GM18858 (cell line): ENCODE results near the gene TAP2.
"Not testable (repeated sequence)": the region's sequence is repeated elsewhere in the genome, so short reads cannot be mapped to it uniquely, and the experiment has no call there.

Experiments used
- ATAC-seq: cut with Tn5 transposase; IDR thresholded peaks from one replicate; pipeline ENCODE4 v1.9.1; 2021; ENCODE audit not compliant: unreplicated experiment

Gene TAP2

GRCh38 chr6:32836873-32837272, 1.7 kb downstream of the TAP2 start:
- no peak for ATAC-seq

DNA sequence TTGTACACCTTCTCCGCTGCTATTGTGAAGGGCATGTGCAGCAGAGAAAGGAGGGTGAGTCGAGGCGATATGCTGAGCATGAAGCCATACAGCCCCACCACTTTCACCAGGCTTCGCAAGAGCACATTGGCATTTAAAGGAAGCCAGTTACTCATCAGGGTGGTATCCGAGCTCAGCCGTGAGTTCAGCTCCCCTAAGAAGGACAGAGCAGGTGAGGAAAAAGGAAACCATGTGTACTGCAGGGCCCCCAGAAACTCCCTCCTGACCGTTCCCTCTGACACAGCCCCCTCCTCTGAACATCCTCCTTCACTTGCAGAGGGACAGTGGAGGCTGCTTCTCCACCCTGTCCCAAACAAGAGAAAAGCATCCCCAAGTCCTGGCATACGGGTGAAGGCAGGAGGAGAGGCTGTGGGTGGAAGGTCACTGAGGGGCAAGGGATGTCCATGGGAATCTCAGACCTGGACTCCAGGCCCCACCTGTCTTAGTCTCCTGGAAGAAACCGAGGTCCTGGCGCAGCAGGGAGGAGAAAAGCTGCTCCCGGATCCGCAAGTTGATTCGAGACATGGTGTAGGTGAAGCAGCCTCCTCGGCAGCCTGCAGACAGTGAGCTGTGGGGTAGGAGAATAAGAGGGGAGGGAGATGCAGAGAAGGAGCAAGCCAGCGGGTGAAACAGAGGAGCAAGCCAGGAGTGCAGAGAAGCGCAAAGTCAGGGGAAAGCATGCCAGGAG, 3.2 kb downstream of the TAP2 start:
- ATAC-seq, result no peak

- no peak for ATAC-seq
Measured at GRCh38 chr6:32833664-32834063, 4.9 kb downstream of the TAP2 start.

DNA sequence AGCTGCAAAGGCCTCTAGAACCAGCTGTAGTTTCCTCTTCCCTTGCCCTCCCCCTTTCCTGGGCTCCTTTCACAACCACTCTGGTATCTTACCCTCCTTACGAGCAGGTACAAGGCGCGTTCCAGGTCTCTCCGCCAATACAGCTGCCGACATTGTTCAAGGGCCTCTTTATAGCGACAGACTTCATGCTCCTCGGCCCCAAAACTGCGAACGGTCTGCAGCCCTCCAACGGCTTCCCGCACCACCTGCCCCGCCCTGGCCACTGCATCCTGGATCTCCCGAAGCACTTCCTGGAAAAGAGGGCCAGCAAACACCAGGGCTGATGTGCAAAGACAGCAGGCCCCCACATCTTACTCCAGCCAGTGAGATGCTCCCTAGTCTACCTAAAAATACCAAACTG, 6.0 kb downstream of the TAP2 start:
- ATAC-seq, result no peak

GRCh38 chr6:32830936-32831335, 7.6 kb downstream of the TAP2 start:
- no peak for ATAC-seq

DNA sequence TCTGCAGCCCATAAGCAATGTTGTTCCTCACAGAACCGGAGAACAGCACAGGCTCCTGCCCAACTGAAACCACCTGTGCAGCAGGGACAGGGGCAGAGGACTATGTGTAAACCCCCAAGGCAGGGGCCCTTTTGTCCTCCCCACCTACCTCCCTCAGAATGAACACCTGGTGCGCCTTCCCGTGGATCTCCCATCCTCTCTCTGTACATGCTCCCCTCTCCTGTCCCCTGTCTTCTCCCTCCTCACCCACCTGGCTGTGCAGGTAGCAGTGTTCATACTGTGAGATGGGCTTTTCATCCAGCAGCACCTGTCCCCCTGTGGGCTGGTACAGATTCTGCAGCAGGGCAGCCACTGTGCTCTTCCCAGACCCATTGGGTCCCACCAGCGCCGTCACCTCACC, 8.5 kb downstream of the TAP2 start:
- no peak for ATAC-seq

GRCh38 chr6:32829495-32829894, 9.0 kb downstream of the TAP2 start:
- ATAC-seq, result no peak

GRCh38 chr6:32827025-32827424, 11.5 kb downstream of the TAP2 start:
- ATAC-seq, result no peak

DNA sequence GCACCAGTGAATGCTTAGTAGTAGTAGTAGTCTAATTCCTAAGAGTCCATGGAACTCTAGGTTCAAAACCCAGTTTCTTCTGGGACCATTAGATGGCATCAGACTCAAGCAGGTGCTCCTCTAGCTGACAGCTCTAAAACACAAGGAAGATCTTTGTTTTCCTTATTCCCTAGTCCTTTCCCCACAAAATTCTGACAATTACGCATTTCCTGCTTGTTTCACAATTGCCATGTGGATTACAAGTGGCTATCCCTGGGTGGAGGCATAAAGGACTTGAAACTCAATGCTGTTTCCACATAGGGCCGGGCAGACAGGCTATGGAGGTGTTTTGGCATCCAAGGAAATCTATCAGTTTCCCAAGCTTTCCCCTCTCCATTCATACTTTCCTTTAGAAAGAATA, 12.6 kb downstream of the TAP2 start:
- no peak for ATAC-seq

DNA sequence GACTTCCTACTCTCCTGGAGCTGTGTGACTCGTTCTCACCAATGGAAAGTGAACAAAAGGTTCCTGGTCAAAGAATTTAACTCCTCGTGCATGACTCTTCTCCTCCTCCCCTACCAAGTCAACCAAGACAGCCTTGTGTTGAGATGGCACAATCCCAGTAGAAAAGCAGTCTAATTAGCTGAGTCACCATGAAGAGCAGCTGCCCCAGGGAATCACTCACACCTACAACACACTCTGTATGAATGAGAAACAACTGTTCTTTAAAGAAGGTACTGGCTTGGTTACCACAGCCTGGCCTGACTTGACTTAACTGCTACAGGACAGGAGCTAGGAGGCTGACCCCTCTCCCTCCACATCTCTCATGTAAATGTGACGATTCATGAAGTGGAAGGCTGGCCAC, 18.8 kb downstream of the TAP2 start:
- no peak for ATAC-seq

DNA sequence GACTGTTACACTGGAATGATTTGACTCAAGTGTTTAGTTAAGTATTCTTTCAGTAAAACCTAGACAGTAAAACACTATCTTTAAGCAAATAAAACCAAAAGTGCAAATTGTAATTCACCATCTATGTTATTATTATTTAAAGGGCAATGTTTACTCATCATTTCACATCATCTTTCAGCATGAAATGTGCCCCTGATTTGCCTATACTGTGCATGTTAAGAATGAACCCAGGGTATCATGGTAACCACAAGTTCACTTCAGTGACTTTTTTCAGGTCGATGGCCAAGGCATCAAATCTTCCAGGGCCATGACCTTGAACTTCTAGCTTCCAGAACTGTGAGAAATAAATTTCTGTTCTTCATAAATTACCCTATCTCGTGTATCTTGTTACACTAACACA, 19.7 kb downstream of the TAP2 start:
- no peak for ATAC-seq

- no peak for ATAC-seq
Measured at GRCh38 chr6:32816746-32817204, 21.8 kb downstream of the TAP2 start, which contains the start of gene HLA-DOB. Gene HLA-DOB (minus strand): TSS chr6:32817002. CDS start chr6:32816951, 51 bp downstream.

DNA sequence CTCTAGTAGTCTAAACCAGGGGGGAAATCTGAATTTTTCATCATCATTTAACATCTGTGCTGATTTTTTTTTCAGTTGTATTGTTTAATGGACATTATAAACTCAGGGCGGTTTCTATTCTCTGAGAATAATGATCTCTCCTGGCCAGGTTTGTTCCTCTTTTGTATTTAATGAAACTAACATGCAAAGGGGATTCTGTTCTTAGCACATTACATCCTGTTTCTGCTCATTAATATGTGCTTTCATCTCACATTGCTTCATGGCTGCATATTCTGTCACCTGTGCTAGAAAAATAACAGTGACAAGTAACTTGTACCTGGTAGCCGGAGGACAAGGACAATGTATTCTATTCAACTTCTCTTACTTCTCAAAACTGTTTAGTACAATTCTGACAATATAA, 22.5 kb downstream of the TAP2 start:
- no peak for ATAC-seq

GRCh38 chr6:32815115-32815514, 23.4 kb downstream of the TAP2 start:
- ATAC-seq, result no peak

- ATAC-seq, result no peak
Measured at GRCh38 chr6:32814145-32814544, 24.4 kb downstream of the TAP2 start.

- no peak for ATAC-seq
Measured at GRCh38 chr6:32809171-32809570, 29.4 kb downstream of the TAP2 start.

GRCh38 chr6:32807020-32807580, 31.4 kb downstream of the TAP2 start:
- no peak for ATAC-seq

DNA sequence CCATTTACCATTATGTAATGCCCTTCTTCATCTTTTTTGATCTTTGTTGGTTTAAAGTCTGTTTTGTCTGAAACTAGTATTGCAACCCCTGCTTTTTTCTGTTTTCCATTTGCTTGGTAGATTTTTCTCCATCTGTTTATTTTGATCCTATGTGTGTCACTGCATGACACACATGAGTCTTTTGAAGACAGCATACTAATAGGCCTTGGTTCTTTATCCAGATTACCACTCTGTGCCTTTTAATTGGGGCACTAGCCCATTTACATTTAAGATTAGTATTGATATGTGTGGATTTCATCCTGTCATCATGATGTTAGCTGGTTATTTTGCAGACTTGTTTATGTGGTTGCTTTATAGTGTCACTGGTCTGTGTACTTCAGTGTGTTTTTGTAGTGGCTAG, 33.1 kb downstream of the TAP2 start:
- ATAC-seq, result not testable (repeated sequence)

GRCh38 chr6:32803416-32803815, 35.1 kb downstream of the TAP2 start:
- ATAC-seq, result no peak

DNA sequence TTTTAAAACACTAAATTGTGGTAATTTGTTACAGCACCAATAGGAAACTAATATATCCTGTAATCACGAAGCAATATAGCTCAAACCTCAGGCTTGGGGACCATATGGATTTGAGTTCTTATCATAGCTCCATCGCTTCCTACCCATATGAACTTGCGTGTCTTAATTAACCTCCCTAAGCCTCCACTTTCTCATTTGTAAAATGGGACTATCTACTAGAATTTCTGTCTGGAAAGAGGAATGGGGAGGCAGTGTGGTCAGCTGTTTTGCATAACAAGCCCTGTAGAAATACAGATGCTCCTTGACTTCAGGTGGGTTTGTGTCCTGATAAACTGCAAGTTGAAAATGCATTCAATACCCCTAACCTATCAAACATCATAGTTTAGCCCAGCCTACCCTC, 38.8 kb downstream of the TAP2 start:
- ATAC-seq, result no peak

GRCh38 chr6:32799168-32799567, 39.4 kb downstream of the TAP2 start:
- no peak for ATAC-seq

DNA sequence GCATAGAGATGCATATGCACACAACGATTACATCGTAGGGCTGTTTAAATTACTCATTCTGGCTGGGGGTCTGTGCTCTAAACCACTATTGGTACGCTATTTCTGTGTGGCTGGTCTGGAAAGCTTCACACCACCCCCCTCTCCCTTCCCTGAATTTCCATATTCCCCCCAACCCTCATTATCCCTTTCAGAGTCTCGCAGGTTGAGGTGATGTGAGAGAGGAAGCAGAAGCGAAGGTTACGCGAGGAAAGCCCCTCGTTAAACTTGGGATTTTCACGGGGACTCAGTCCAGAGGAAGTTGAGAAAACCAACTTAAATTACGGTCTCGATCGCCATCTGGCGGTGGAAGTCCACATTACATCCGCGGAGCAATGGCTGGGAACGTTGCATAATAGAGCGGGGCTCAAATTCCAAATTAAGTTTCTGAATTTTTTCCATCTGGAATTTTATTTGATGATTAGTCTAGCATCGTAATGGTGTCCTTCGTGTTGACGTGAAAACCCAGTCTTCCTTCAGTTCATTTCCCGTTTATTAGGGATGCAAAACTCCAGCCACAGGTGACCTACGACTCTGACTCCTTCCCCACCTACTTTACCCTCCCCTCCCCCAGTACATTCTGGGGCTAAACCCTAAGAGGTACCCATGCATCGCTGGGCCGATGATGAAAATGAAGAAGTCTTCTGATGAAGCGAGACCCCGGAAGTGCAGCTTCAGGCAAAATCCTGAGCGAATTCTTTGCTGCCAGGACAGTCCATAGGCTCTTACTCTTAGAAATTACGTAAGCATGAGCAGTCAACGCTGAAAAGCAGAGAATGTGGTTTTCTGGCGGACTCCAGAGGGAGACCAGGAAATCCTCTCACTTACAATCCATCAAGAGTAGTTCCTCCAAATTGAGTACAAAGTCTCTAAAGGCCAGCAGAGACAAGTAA, 41.4 kb downstream of the TAP2 start:
- ATAC-seq, result no peak
